HG03196 (cell line): Measurements from ENCODE around the gene UCN2.
A peak's percentile ranks its signal among the peaks of the same experiment; 100 is the strongest.
"Not testable (repeated sequence)": the region's sequence is repeated elsewhere in the genome, so short reads cannot be mapped to it uniquely, and the experiment has no call there.

Experiments used
- ATAC-seq: cut with Tn5 transposase; IDR thresholded peaks from one replicate; pipeline ENCODE4 v1.9.1; 2021; ENCODE audit not compliant: unreplicated experiment

UCN2 gene

GRCh38 chr3:48564022-48564421, 441 bp upstream of the UCN2 start:
- no peak for ATAC-seq

GRCh38 chr3:48562367-48563095, 1.1 kb downstream of the UCN2 start:
- no peak for ATAC-seq

GRCh38 chr3:48561045-48561736, 2.4 kb downstream of the UCN2 start:
- ATAC-seq, result no peak

- ATAC-seq, result no peak
Observed at GRCh38 chr3:48560648-48561018, 2.9 kb downstream of the UCN2 start.

GRCh38 chr3:48558493-48559134, 5.0 kb downstream of the UCN2 start:
- ATAC-seq, result no peak

GRCh38 chr3:48556796-48557626, 6.6 kb downstream of the UCN2 start, which contains the start of gene PFKFB4:
Gene PFKFB4 (minus strand): TSS chr3:48556803. CDS start chr3:48556777, 26 bp downstream.
- ATAC-seq, result peak; percentile 81

- ATAC-seq, result no peak
Observed at GRCh38 chr3:48555949-48556795, 7.4 kb downstream of the UCN2 start.

GRCh38 chr3:48555231-48555948, 8.2 kb downstream of the UCN2 start:
- no peak for ATAC-seq

- ATAC-seq, result no peak
Observed at GRCh38 chr3:48553886-48554845, 9.4 kb downstream of the UCN2 start.

- no peak for ATAC-seq
Observed at GRCh38 chr3:48553361-48553760, 10.2 kb downstream of the UCN2 start.

GRCh38 chr3:48552111-48552951, 11.2 kb downstream of the UCN2 start:
- ATAC-seq, result no peak

GRCh38 chr3:48551651-48552050, 11.9 kb downstream of the UCN2 start:
- ATAC-seq, result not testable (repeated sequence)

- ATAC-seq, result peak; percentile 53
Observed at GRCh38 chr3:48548729-48549705, 14.6 kb downstream of the UCN2 start.

GRCh38 chr3:48548126-48548525, 15.5 kb downstream of the UCN2 start:
- ATAC-seq, result no peak

GRCh38 chr3:48546203-48546829, 17.3 kb downstream of the UCN2 start:
- no peak for ATAC-seq

GRCh38 chr3:48544141-48544540, 19.4 kb downstream of the UCN2 start:
- no peak for ATAC-seq
